Stimulated activated CD8-positive, alpha-beta memory T cell treated with anti-CD3 and anti-CD28 coated beads, Interleukin-7, amount 100 ng/mL, for 48 hours (primary cell): ENCODE results near the gene DUT.

Source experiments
- DNase-seq, 2 donors: peaks; one replicate each; pipeline ENCODE4 v3.0.0-alpha.2; 2020; ENCODE audit warnings: low read depth in 1 of 2; ENCODE audit errors: extremely low read depth in 1 of 2

DUT gene

GRCh38 chr15:48367483-48367882 is 36.3 kb downstream of the DUT start:
- no peak for DNase-seq

GRCh38 chr15:48370460-48370859 is 39.2 kb downstream of the DUT start:
- no peak for DNase-seq

GRCh38 chr15:48371550-48371949 is 40.3 kb downstream of the DUT start:
- DNase-seq = no peak

GRCh38 chr15:48371961-48372360 is 40.7 kb downstream of the DUT start:
- no peak for DNase-seq

GRCh38 chr15:48373821-48374451 is 42.7 kb downstream of the DUT start:
- DNase-seq = no peak

GRCh38 chr15:48374472-48374871 is 43.2 kb downstream of the DUT start:
- DNase-seq = no peak

- no peak for DNase-seq
Measured at GRCh38 chr15:48375767-48376166, 44.5 kb downstream of the DUT start.

GRCh38 chr15:48380198-48380597 is 49.0 kb downstream of the DUT start:
- DNase-seq = no peak

GRCh38 chr15:48381861-48382260 is 50.6 kb downstream of the DUT start:
- DNase-seq = no peak

GRCh38 chr15:48383031-48383430 is 51.8 kb downstream of the DUT start:
- no peak for DNase-seq

GRCh38 chr15:48384616-48385015 is 53.4 kb downstream of the DUT start:
- DNase-seq = no peak

- DNase-seq = no peak
Measured at GRCh38 chr15:48385031-48385830, 54.0 kb downstream of the DUT start.

- DNase-seq = no peak
Measured at GRCh38 chr15:48388016-48388851, 57.0 kb downstream of the DUT start.

GRCh38 chr15:48388910-48389309 is 57.7 kb downstream of the DUT start:
- DNase-seq = no peak

GRCh38 chr15:48389691-48390143 is 58.5 kb downstream of the DUT start:
- no peak for DNase-seq

- DNase-seq = no peak
Measured at GRCh38 chr15:48391950-48392349, 60.7 kb downstream of the DUT start.

- no peak for DNase-seq
Measured at GRCh38 chr15:48392356-48392755, 61.1 kb downstream of the DUT start.
